GM21515 (cell line): ENCODE results near the gene DYRK4.

ENCODE experiments used
- ATAC-seq: cut with Tn5 transposase; IDR thresholded peaks from one replicate; pipeline ENCODE4 v1.9.1; 2021; ENCODE audit not compliant: unreplicated experiment

Gene DYRK4

DNA sequence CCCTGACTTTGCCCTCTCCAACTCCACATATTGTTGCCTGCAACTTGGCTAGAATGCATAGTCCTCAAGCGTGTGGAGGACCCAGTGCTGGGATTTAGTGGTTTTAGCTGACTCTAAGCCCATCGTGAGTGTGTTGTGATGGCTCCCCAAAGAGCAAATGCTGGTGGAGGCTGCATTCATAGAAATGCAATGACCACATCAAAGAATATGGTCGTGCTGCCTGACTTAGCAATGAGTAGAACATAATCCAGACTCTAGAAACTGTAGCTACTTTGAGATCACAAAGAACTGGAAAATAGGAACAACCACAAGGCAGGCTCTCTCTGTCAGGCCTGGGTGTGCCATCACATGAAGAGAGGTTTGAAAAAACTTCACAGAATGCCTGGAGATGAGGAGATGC lies 1.3 kb downstream of the DYRK4 start:
- ATAC-seq, result no peak

DNA sequence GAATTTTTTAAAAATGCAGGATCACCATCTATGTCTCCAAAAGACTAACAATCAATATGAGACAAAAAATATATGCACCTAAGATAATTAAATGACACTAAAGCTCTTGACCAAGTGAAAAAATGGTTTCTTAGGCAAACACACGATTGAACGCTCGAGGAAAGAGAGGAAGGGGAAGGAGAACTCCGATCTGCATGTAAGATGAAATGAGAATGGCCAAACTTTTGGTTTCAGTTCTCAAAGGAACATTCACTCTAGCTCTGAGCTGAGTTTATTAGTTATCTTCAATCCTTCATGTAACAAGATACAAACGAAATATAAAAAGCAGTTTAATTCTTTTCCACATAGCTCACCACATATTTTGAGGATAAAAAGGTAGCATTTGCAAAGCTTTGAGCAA lies 2.8 kb downstream of the DYRK4 start:
- ATAC-seq, result no peak

DNA sequence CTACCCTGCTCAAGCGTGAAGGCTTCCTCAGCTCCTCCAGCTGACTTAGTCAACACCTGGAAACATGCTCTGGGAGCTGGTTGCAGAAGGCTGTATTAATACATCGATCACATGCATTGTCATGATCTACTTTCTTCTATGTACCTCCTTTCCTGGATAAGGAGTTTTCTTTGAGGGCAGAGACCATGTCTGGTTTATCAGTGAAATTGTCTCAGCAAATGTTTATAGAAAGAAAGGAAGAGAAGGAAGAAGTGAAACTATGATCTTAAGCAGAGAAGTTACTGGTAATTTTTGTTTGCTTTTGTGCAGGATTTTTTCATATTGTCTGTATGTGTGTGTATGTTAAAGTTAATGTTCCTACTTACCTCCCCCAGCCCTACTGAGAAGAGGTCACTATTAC lies 4.5 kb downstream of the DYRK4 start:
- no peak for ATAC-seq

DNA sequence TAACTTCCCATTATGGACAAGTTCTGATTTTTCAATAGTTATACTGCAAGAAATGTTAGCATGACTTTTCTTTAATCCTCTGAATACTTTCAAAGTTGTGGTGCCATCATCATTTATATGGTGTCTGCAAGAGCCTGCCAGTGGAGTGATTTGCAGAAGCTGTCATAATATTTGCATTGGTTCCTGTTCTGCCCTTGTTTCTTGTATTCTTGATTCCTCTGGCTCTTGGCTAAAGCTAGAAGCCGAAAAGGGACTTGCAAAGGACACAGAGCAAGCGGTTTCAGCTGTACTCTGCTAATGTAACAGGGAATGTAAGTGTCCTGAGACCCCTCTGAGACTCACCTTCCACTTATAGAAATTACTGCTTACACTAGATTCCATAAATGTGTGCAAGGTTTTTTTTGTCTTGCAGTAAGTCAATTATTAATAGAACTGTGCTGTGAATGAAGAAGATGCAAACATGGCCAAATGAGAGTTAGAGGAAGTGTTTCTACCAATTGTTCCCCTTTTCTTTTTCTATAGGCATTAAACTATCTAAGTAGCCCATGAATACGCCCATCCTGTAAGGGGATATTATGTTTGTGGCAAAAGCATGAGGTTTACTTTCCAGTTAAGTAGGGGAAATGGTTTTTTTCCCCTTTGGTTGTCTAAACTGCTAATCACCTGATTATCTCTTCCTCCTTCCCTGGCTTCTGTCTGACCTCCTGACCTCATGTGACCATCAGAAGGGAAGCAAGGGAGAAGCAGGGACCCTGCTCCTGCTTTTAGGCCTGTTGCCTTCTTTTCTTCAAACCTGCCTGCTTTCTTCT lies 5.3 kb downstream of the DYRK4 start:
- peak; percentile 49 for ATAC-seq

DNA sequence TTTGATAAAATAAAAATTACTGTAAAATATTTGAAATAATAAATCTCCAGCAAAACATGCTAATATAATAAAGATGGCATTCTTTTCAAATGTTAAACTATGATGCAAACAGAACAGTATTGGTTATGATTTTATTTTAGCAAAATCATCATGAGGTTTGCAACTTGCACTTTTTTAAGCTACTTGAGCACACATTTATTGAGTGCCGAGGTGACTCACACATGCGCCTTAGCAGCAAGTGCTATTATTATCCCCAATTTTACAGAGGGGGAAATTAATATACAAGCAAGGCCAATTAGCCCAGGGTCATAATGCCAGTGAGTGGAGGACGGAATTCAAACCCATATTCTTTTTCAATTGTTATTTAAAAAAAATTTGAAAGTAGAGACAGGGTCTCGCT lies 7.3 kb downstream of the DYRK4 start:
- no peak for ATAC-seq

DNA sequence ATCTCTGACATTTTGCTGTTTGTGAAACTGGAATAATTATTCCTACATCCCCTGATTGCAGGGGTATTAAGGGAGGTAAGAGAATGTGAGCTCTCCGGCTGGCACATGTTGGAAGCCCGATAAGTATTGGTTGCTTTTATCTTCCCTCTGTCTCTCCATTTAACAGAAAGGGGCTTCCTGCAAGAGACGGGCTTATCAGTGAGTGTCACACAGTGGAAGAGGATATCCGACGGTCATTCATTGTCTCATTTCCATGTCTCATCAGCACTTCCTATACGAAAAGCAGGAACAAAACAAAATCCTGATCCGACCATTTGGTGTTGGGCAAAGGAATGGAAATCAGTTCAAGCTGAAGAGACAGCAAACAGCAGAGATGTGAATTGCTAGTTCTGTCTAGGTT lies 10.7 kb downstream of the DYRK4 start:
- no peak for ATAC-seq

DNA sequence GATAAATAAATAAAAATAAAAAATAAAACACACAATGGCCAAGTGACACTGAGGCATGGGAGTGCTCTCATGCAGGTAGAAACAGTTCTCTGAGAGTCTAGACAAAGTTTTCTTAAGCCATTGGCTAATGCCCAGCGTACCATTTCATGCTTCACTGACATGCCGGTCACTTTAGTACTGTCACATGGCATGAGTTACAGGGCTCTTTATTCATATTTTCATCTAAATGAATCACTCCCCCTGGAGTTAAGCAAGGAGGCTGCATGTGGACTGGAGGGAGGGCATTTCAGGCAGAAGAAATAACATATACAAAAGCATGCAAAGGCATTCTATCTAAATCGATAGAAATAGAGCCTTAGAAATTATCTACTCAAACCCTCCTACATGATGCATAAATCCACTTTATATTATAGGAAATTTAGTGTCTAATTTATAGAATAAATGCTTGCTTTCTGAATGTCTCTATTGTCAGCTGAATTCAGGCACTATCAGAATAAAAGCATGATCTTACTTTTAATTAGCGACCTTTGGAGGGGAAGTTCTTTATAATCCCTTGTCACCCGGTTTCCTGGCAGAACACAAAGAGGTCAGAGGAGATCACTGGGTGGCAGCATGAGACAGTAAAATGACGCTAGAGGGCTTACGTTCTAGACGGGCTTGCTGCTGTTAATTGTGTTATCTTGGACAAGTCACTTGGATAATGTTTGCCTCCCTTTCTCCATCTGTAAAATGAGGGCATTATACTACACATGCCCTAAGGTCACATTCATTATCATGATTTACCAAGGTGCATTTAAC lies 17.5 kb downstream of the DYRK4 start:
- ATAC-seq, result no peak

DNA sequence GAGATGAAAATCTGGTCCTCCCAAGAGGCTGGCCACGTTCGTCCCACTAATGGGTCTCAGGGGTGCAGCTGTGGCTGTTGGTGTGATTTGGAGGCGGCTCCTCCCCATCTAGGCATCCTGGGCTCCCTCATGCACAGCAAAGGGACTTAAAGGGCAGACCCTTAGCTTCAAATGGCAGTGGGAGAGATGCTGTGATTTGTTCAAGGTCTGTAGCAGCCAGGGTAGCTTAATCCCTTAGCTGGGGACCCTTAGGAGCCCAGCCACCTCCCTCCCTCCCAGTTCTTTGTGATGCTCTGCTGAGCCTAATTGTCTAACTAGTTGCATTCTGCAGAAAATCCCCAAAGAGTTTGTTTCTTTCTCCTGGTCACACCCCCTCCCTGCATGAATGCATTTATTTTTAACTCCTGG lies 18.3 kb downstream of the DYRK4 start:
- ATAC-seq, result no peak

DNA sequence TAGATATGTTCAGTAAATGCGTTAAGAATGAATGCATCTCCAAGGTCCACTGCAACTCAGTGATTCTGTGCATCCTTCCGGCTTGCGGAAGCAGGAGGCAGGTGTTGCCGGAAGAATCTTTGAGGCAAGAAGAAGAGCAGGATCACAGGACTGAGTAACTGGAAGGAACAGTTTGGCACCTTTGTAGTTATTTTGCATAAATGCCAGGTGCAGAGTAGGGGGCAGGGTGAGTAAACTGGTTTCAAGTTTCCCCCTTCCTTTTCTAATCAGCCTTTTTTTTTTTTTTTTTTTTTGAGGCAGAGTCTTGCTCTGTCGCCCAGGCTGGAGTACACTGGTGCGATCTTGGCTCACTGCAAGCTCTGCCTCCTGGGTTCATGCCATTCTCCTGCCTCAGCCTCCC lies 22.3 kb downstream of the DYRK4 start:
- no peak for ATAC-seq

DNA sequence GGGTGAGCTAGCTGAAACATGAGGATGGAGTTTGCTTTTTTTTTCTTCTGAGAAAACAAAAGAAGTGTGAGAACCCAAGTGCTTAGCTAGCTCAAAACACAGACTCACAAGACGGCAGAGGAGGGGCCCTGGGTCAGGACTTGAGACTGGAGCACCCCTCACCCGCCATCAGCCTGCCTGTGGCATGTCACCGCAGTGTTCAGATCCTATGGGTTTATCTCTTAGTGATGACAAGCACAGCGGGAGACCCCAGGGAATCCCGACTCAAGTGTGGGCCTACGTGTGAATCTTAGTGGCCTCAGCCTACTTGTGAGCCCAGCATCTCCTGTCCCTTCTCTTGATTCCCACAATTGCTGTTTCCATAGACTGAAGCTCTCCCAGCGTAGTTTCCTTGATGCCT lies 22.9 kb downstream of the DYRK4 start:
- ATAC-seq, result no peak

DNA sequence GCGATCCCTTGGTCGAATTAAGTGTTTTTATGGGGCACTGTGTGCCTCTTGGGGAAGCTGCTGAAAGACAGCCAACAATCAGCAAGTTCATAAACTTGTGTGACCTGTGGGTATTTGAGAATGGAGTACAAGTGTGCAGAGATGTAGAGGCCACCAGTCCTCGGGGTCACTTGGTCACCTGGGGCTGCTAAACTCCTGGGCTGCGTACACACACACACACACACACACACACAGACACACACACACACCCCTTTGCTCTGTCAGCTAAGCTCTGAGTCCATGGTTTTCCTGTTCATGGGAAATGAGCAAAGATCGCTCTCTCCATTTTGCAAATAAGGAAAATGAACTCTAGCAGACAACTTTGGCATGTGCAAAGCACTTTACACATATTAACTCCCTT lies 24.5 kb downstream of the DYRK4 start:
- no peak for ATAC-seq

DNA sequence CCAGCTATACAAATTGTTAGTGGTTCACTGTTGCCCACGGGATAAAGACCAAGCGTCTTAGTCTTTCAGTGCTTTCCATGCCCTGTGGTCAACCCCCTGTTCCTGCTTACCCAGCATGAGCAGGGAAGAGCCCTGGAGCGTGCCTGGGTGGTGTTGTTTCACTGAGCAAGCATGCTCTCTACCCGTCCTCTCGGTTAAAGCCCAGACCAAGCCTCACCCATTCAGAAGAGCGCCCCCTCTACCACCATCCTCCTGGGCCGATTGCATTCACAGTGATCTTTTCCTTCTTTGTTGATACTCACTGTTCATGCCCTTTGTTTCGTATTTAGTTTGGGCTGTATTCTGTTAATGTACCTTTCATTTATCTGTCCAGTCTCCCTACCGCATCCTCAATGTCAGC lies 25.1 kb downstream of the DYRK4 start:
- no peak for ATAC-seq

DNA sequence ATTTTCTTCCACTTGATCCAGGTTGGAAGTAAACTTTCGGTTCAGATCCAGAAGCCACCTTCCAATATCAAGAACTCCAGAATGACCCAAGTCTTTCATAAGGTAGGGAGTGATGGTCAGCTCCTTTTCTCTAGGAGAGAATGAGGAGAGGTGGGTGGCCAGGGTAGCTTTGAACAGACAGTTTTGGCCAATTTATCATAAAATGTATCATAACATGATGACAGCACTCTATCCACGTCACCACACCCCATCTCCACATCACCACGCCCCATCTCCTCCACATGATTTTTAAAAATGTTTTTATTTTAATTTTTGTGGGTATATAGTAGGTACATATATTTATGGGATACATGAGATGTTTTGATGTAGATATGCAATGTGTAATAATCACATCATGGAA lies 26.9 kb downstream of the DYRK4 start:
- no peak for ATAC-seq

DNA sequence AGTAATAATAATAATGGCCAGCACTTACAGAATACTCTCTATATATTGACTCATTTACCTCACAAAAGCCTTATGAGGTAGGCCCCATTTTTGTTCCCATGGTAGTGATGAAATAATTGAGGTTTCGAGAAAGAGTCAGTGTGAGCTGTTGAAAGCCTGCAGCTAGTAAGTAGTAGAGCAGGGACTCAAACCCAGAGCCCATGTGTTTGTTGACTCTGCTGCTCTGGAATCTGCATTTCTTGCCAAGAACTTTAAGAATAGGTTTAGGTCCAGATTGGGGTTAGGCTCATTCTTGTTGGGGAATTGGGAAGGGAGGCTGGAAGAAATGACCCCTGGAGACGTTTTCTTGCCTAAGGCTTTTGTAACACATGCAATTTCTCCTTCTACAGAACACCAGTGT lies 27.9 kb downstream of the DYRK4 start:
- no peak for ATAC-seq

DNA sequence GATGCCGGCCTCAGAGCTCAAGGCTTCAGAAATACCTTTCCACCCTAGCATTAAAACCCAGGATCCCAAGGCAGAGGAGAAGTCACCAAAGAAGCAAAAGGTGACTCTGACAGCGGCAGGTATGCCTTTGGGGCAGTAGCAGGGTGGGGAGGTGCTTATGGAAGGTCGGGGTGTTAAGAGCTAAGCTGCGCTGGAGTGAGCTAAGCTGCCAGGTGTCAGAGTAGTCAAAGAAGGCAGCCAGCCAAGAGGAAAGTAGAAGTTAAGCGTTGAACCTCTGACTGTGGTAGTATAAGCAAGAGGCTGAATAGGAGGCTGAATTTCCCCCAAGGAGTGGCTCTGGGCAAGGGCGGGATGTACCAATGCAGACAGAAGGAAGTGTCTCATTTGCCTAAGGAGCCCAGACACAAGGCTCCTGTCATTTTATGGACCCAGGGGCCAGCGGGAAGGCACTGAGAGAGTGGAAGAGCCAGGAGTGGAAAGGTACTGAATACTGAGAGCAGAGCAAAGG lies 29.2 kb downstream of the DYRK4 start:
- ATAC-seq, result no peak

DNA sequence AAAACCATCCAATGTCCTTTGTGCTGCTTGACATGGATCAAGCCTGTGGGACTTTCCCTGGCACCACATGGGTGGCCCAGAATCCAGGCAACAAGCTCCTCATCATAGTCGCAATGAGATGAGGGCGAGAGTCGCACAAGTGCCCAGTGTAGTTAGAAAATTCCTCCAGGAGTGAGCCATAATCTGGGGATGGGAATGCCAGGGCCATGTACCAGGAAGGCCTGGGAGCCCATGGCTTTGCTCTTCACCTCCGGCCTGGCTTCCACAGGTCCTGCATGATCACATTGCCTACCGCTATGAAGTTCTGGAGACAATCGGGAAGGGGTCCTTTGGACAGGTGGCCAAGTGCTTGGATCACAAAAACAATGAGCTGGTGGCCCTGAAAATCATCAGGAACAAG lies 33.9 kb downstream of the DYRK4 start:
- no peak for ATAC-seq

DNA sequence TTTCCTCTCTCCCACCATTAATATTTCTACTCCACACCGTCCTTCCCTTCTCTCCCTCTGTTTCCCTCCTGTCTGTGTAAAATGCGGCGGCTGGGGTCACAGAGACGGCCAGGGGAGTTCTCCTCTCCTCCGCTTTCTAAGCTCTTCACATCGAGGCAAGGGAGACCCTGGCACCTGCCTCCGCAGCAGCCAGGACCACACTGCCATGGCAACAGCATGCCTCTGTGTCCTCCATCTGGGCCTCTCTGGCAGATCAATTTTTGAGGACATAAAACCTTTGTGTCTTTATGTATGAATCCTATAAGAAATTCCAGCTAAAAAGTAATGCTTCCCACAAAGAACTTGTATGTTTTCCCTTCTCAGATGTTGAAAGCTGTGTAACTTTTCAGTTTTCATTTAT lies 41.4 kb downstream of the DYRK4 start:
- ATAC-seq, result no peak

DNA sequence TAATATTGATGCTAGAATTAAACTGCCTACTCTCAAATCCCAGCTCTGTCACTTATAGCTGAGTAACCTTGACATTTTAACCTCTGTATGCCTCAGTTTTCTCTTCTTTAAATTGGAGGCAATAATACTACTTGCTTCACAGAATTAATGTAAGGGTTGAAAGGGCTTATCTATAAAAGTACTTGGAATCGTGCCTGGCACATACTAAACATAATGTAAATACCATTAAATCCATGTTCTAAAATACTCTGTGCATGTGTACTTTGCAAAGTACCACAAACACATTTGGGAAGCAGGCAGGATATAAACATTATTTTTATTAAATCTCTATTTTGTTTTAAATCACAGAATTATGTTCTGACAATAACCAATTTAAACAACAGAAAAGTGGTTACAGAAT lies 41.9 kb downstream of the DYRK4 start:
- no peak for ATAC-seq

DNA sequence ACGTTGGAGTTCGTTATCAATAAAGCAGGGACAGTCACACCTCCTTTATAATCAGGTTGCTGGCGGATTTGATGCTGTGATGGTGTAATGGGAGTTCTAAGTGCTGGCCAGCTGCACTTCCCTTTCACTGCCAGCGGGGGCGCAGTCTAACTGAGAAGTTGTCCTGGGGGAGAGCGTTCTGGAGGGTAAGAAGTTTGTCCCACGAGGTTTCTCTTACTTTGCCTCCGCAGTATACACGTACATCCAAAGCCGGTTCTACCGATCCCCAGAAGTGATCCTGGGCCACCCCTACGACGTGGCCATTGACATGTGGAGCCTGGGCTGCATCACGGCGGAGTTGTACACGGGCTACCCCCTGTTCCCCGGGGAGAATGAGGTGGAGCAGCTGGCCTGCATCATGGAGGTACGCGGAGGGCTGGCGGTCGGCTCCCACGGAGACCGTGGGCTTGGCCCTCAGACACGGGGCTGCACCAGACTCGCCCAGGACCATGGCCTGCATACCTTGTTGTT lies 42.7 kb downstream of the DYRK4 start:
- peak; percentile 96 for ATAC-seq

DNA sequence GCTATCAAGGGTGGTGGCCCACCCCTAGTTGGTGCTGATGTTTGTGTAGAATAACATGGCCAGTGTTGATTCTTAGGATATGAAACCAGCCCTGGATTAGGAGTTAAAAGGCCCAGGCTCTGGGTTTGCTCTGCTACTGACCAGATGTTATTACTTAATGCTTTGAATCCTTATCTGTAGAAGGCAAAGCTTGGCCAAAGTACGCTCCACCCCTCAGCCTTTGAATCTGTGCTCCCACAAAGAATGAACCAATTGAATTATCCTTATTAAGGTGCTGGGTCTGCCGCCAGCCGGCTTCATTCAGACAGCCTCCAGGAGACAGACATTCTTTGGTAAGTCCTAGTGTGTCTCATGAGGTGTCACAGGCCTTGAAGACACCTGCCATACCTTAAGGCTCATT lies 45.0 kb downstream of the DYRK4 start:
- ATAC-seq, result no peak

DNA sequence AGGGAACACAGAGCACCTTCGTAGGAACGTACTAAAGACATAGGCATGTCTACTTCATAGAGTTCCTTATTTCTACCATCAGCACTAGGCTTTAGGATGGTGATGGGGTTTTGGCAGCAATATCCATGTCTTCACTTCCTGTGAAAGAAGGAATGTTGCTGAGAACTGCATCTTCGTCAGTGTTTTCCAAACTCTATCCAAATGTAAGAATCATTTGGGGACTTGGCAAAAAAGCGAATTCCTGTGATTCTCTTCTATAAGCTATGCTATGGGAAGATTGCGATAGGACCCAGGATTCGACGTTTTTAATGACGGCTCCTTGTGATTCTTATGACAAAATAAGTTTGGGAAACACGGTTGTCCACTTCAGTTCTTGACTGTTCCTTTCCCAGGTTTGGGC lies 47.1 kb downstream of the DYRK4 start:
- ATAC-seq, result no peak

DNA sequence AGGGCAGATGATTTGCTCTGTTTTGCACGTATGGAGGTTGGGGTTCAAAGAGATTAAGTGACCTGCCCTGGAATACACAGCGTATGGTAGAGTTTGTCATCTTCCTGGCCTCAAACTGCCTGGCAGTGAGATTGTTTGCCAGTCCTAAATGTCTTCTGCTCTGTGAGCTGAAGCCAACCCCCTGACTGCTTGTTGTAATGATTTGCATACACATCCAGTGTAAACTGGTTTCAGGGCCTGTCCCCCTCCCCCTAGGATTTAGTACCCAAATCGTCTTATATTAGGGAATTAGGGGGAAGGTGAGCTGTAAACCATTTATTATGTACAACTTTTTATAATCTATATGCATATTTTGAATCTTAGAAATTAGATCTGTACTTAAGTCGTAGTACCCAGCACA lies 48.5 kb downstream of the DYRK4 start:
- no peak for ATAC-seq
